GM19099 (cell line): ENCODE data around the gene SV2B.

Source experiments
- POLR2A ChIP-seq: IDR thresholded peaks from 3 replicates; pipeline ENCODE4 v1.6.1; 2011; ENCODE audit warnings: low read depth; ENCODE audit not compliant: insufficient read length; ENCODE audit errors: extremely low read depth

The SV2B gene

DNA sequence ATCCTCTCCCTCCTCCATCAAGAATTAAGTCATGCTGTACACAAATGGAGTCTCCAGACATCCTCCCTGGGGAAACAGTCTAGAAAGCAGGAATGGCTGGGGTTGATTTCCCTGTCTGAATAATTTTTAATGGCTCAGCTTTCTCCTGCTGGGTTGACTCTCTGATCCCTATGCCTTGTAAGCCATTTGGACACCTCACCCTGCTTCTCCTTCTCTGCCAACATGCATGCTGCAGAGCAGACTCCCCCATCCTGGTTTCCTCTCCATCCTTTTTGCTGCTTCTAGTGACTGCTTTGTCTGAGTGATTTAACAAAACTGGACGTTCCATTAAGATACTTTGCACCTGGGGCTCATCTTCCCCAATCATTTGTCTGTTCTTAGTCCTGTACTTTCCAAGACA is 22.2 kb downstream of the SV2B start:
- TF ChIP-seq POLR2A: no peak

- TF ChIP-seq POLR2A: no peak
Measured at GRCh38 chr15:91124132-91124531, 24.1 kb downstream of the SV2B start.

GRCh38 chr15:91125162-91125561 is 25.1 kb downstream of the SV2B start:
- no peak for TF ChIP-seq POLR2A

DNA sequence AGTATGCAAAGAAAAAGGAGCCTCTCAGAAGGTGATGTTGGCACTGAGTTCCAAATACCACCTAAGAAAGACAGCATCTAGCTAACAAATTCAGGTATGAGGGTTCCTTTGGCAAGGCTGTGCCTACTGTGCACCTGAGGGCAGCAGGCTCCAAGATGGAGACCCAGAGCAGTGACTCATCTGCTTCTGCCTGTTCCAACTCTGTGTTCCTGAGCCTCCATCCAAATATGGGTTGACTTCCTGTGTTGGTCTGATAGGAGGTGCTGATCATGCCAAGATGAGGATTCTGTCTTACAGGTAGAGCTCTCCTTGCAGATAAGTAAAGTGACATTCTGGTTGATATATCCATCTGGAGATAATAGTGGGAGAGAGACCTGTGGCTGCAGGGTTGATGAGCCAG is 26.0 kb downstream of the SV2B start:
- no peak for TF ChIP-seq POLR2A

- TF ChIP-seq POLR2A: no peak
Measured at GRCh38 chr15:91127236-91127955, 27.3 kb downstream of the SV2B start.

DNA sequence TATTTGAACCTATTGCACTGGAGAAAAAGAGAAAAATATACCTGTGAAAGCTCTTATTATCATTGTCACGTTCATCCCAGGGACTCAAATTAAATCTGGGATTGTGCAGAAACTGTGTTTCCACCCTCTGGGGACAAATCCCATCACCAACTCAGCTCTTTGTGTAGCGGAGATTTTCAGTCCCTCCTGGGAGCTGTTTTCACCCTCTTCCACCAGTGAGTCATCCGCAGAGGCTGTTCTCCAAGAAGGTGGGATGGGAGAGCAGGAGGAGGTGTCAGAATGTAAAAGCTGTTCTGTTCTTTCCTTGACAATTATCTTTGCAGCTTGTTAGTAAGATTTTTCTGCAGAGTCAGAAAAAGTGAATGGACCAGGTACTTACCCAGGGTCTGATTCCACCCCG is 28.0 kb downstream of the SV2B start:
- TF ChIP-seq POLR2A: no peak

DNA sequence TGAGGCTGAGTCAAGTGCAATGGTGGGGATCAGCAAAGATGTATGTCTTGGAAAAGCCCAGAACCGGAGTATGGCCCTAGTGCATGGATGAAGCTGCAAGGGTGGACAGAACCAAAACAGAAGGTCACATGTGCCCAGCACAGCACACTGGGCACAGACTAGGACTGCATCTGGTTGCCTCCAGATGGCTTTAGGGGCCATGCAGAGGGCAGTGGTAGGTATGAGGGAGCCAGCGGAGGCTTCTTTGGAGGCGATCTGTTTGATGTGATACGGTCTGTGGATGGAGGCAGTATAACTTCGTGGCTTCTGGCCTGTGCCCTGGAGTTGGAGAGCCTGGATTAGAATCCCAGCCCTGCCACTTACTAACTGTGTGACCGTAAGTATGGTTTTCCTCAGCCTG is 29.4 kb downstream of the SV2B start:
- TF ChIP-seq POLR2A: no peak

DNA sequence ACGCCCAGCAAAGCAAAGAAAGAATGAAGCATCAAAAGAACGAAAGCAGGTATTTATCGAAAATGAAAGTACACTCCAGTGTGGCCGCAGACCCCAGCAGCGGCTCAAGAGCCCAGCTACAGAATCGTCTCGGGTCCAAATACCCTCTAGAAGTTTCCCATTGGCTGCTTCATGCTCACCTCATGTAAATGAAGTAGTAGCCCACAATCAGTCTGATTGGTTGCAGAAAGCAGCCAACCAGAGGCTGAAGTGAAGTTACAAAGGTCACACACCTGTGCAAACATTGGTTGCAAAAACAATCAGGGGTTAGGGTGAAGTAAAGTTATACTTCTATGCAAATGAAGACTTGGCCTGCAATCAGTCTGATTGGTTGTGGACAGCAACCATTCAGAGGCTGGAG is 32.0 kb downstream of the SV2B start:
- no peak for TF ChIP-seq POLR2A

DNA sequence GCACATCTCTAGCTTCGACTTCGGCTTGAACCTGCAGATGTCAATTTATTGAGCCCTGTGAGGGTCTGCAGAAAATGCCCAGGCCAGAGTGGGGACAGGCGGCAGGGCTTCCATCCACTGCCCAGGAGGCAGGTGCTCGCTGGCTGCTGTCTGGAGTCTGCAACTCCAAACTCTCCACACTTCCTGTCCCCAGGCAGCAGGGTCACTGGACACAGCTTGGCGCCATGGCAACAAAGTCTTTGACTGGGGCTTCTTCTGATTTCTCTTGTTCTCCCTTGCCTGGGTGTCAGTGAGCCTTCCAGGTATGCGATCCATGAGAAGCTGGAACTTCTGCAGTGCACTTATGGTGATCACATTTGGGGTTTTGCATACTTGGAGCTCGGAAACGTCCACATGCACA is 33.5 kb downstream of the SV2B start:
- no peak for TF ChIP-seq POLR2A

DNA sequence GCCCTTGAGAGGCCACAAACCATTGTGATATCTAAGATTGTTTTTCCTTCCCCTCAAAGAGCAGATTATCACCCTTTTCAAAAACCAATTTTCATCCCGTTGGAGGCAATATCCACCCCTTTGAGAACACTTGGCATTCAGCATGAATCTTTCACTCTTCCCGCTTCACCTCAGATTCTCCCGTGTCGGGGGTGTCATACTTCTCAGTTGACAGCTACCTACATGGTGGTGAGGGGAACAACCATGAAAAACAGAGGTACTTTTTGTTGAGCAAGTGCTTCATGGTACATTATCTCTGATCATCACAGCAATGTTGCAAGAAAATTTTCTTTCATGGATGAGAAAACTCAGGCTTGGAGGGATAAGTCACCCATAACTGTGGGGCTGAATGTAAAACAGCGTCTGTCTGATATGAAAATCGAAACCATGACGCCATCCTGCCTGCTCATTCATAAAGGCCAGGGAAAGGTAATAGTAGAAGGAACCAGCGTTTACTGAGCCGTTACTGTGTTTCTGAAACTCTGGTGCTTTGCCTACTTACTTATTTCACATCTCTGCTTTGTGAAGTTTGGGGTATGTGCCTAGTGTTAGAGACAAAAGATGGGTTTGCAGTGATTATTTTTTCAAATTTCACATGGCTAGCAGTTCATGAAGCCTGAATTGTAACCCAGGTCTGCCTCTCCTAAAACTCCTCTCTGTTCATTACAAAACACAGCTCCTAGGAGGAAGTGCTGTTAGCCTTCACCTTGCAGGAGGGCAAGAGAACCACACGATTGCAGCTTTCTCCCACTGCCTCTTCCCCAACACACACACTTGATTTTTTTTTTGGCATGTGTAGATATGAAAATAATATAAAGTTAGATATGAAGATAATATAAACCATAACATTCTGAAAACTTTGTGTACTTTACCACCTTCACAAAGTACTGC is 35.4 kb downstream of the SV2B start:
- TF ChIP-seq POLR2A: no peak

- no peak for TF ChIP-seq POLR2A
Measured at GRCh38 chr15:91136386-91136923, 36.4 kb downstream of the SV2B start.

GRCh38 chr15:91140601-91141000 is 40.5 kb downstream of the SV2B start:
- no peak for TF ChIP-seq POLR2A

DNA sequence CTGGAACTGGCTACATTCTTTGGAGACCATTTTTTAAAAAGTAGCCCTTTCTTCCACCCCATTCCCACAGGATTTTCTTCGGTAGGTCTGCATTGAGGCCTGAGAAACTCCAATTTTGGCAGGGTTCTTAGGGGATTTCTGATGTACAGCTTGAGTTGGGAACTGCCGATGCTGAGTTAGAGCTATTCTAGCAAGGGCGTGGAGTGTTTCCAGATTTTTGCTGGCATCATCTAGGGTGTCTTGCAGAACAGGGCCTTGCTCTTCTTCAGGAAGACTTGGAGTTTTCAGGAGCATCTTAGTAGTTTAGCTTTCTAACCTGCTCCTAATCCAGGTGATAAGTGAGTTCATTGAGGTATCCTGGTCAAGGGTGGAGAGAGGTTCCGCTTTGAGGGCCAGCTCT is 41.0 kb downstream of the SV2B start:
- no peak for TF ChIP-seq POLR2A

DNA sequence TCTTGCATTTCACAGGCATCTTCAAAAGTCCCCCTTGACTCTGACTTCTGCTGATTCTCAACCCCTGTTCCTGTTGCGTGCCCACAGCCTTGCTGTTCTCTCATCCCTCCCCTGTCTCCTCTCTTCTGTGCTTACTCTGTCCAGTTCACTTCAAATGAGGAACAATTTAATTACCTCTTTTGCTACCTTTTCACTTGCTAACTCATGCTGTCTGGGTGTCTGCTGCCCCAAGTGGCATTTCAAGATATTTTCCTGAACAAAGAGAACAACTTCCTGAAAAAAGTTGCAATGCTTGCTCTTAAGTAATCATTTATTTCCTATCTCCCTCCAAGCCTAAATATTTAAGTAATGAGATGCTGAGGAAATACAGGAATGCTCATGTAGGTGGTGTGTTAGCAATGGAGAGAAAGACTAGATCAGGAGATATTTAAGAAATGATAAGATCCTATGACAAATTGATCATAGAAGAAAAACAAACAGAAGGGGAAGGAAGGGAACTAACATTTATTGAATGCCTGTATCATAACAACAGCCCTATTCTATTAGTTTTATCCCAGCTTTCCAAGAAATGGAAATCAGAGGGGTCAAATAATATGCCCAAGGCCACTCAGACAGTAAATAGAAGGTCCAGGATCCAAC is 42.2 kb downstream of the SV2B start:
- no peak for TF ChIP-seq POLR2A

DNA sequence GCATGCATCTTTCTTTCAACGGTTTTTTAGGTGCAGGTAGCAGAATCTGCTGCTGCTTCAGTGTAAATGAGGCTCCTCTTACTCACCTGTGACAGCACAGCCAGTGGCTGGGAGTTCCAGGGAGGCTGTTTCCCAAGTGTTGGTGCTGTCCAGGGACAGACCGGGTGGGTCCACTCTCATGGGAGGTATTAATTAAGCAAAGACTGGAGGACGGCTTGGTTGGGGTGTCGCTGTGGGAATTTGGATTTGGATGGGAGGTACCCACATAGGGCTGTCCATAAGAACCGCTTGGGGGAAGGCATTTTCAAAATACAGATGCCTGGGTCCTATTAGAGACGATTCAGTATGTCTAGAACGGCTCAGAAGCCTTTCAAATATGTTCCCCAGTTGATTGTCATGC is 42.9 kb downstream of the SV2B start:
- TF ChIP-seq POLR2A: no peak
